ENCODE data around the gene PEX11G.

Gene PEX11G

GRCh38 chr19:7488736-7489353 is at the start of gene PEX11G:
Gene PEX11G (minus strand): TSS chr19:7489035. CDS start chr19:7489010, 25 bp downstream.
- Histone ChIP-seq H3K27me3 (ENCODE audit: control insufficient read depth in 1 of 2, insufficient read depth in 2 of 2, low read length in 2 of 2) (no peaks in the 10 kb centered on the region), H3K4me1 (ENCODE audit: control insufficient read depth in 1 of 2, insufficient read depth in 2 of 2, low read length in 2 of 2) (peaks cover 10 to 13% of the 10 kb centered on the region in 2 donors), H3K9ac (ENCODE audit: low read depth in 1 of 2, low read length in 2 of 2) (peak within 1 kb of the TSS; percentile 59 to 63), H3K9me3 (ENCODE audit: control insufficient read depth in 1 of 2, low read length in 2 of 2) (no peaks in the 10 kb centered on the region), H3K27ac (ENCODE audit: low read depth, low read length) (peak within 1 kb of the TSS; percentile 86), H3K4me3 (ENCODE audit: low read depth in 1 of 2, low read length in 2 of 2) (peak within 1 kb of the TSS; percentile 69 to 78), H3K36me3 (ENCODE audit: control insufficient read depth in 1 of 2, insufficient read depth in 2 of 2, low read length in 2 of 2) (no peaks in the 10 kb centered on the region)

DNA sequence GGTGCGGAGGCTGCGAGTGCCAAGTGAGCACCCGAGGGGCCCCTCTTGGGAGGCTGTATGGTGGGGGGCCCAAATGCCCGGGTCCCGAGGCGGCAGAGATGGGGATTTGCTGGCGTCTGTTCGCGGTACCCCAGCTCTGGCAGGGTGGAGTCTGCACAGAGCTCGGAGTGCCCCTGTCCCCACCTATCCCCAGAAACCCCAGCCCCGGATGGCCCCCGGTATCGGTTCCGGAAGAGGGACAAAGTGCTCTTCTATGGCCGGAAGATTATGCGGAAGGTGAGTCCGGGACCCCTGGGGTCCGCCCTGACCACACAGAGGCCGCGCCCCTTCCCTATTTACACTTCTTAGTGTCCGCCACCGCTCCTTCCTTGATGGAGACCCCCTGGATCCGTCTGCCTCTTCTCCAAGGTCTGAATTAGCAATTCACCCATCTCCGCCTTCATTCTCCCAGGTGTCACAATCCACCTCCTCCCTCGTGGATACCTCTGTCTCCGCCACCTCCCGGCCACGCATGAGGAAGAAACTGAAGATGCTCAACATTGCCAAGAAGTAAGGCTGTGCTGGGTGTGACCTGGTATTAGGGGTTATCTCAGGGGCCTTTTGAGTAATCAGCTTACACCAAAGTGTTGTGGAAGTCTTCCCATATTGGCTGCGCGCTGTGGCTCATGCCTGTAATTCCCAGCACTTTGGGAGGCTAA is 47.3 kb upstream of the PEX11G start:
- Histone ChIP-seq H3K4me1 (ENCODE audit: control insufficient read depth in 1 of 2, insufficient read depth in 2 of 2, low read length in 2 of 2) (peaks cover 4 to 15% of the 10 kb centered on the region in 2 donors), H3K9me3 (ENCODE audit: control insufficient read depth in 1 of 2, low read length in 2 of 2) (no peaks in the 10 kb centered on the region), H3K4me3 (ENCODE audit: low read depth in 1 of 2, low read length in 2 of 2) (peak overlapping the region; percentile 98), H3K36me3 (ENCODE audit: control insufficient read depth in 1 of 2, insufficient read depth in 2 of 2, low read length in 2 of 2) (peaks cover 6 to 17% of the 10 kb centered on the region in 2 donors), H3K27ac (ENCODE audit: low read depth, low read length) (no peak overlapping the region), H3K9ac (ENCODE audit: low read depth in 1 of 2, low read length in 2 of 2) (peak overlapping the region; percentile 83 to 88), H3K27me3 (ENCODE audit: control insufficient read depth in 1 of 2, insufficient read depth in 2 of 2, low read length in 2 of 2) (no peaks in the 10 kb centered on the region)

DNA sequence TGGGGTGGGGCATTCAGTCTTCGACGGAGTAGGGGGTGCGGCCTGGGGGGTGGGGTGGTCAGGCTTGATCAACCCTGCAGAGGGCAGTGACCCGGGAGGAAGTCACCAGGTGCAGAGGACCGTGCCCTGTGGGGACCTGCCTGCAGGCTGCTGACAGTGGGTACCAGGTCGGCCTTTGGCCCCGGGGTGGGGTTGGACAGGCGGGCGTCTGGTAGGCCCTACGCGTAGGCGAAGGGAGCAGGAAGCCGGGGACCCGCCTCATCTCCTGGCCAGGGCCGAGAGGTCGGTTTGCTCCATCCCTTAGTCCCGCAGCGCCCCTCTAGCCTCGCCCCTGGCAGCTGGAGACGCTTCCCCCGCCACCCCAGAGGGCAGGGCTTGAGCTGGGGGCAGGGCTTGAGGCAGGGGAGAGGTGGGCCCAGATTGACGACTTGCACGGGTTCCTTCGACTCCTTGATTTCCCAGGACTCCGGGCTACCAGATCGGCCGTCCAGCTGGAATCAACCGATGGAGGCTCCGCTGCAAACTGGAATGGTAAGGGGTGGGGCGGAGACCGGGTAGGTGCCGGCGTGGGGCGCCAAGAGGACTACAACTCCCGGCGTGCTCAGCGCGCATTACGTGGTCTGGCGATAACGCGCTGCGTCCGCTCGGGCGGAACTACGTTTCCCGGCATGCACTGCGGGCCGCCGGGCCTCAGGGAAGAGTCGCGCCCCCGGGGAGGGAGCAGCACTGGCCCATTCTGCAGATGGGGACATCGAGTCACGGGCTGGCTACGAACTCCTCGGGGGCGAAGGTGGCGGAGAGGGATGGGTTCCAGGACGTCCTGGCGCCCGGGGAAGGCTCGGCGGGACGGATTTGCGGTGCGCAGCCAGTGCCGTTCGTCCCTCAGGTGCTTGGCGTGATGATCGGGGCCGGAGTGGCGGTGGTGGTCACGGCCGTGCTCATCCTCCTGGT is 46.5 kb upstream of the PEX11G start, which contains the start of gene PNPLA6:
Gene PNPLA6, plus strand, starts transcription at position 671 of the 951 bp plus-strand sequence. Its CDS starts 72 bp downstream, at position 743.
- peak within 1 kb of the TSS; percentile 95 for H3K27ac ChIP-seq (ENCODE audit: low read depth, low read length)
- H3K36me3 ChIP-seq (ENCODE audit: control insufficient read depth in 1 of 2, insufficient read depth in 2 of 2, low read length in 2 of 2): peaks cover 6 to 11% of the 10 kb centered on the region in 2 donors
- peaks cover 4 to 15% of the 10 kb centered on the region in 2 donors for H3K4me1 ChIP-seq (ENCODE audit: control insufficient read depth in 1 of 2, insufficient read depth in 2 of 2, low read length in 2 of 2)
- H3K27me3 ChIP-seq (ENCODE audit: control insufficient read depth in 1 of 2, insufficient read depth in 2 of 2, low read length in 2 of 2): no peaks in the 10 kb centered on the region
- no peaks in the 10 kb centered on the region for H3K9me3 ChIP-seq (ENCODE audit: control insufficient read depth in 1 of 2, low read length in 2 of 2)
- peak within 1 kb of the TSS; percentile 83 to 88 for H3K9ac ChIP-seq (ENCODE audit: low read depth in 1 of 2, low read length in 2 of 2)
- peak within 1 kb of the TSS; percentile 98 for H3K4me3 ChIP-seq (ENCODE audit: low read depth in 1 of 2, low read length in 2 of 2)

DNA sequence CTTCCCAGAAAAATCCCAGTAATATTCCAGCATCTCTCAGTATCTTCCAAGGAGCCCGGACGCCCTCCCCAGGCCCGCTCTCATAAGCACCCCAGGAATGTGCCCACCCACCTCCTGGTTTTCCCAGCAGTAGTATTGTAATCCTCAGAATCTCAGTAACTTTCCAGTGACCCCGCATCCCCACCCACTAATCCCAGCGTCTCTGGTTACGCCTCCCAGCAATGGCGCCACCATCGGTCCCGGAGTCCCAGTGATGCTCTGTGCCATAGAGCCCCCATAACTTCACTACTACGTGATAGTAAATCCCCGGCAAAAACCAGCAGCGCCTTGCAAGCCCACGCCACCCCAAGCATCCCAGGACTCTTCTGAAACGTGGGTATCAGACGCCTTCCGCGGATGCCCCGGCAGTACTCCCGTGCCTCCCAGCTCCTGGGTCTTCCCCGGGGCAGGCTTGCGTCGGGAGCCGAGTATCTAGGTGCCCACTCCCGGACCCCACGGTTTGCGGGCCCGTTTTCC is 45.8 kb upstream of the PEX11G start:
- H3K27me3 ChIP-seq (ENCODE audit: control insufficient read depth in 1 of 2, insufficient read depth in 2 of 2, low read length in 2 of 2): no peaks in the 10 kb centered on the region
- peaks cover 6 to 10% of the 10 kb centered on the region in 2 donors for H3K36me3 ChIP-seq (ENCODE audit: control insufficient read depth in 1 of 2, insufficient read depth in 2 of 2, low read length in 2 of 2)
- H3K9ac ChIP-seq (ENCODE audit: low read depth in 1 of 2, low read length in 2 of 2): peak overlapping the region; percentile 83 to 88
- peak overlapping the region; percentile 95 for H3K27ac ChIP-seq (ENCODE audit: low read depth, low read length)
- H3K4me1 ChIP-seq (ENCODE audit: control insufficient read depth in 1 of 2, insufficient read depth in 2 of 2, low read length in 2 of 2): peaks cover 4 to 15% of the 10 kb centered on the region in 2 donors
- H3K4me3 ChIP-seq (ENCODE audit: low read depth in 1 of 2, low read length in 2 of 2): peak overlapping the region; percentile 98
- no peaks in the 10 kb centered on the region for H3K9me3 ChIP-seq (ENCODE audit: control insufficient read depth in 1 of 2, low read length in 2 of 2)

DNA sequence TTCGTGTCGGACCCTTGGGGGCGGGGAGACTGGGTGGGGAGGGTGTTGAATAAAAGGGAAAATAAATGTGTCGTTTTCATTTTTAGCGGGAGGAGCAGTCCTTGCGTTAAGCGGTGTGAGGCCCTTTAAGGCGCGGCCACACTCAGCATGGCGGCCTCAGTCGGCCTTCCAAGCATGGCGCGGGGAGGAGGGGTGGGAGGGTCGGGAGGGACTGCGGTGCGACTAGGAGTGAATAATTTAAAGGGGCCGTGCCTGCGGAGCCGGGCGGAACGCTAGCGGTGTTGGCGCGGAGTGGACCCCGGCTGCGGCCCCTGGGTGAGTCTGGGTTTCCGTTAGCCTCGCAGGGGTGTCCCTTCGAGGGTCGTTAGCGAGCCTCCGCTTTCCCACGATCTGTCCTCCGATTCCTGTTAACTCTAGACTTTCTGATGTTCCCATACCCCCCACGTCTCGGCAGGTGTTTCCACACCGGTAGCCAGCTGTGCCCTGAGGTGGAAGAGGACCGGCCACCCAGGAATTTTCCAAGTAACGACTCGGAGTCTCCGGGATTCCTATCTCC is 45.2 kb upstream of the PEX11G start:
- Histone ChIP-seq H3K27ac (ENCODE audit: low read depth, low read length) (peak overlapping the region; percentile 95), H3K27me3 (ENCODE audit: control insufficient read depth in 1 of 2, insufficient read depth in 2 of 2, low read length in 2 of 2) (no peaks in the 10 kb centered on the region), H3K36me3 (ENCODE audit: control insufficient read depth in 1 of 2, insufficient read depth in 2 of 2, low read length in 2 of 2) (peaks cover 6 to 14% of the 10 kb centered on the region in 2 donors), H3K9me3 (ENCODE audit: control insufficient read depth in 1 of 2, low read length in 2 of 2) (no peaks in the 10 kb centered on the region), H3K4me1 (ENCODE audit: control insufficient read depth in 1 of 2, insufficient read depth in 2 of 2, low read length in 2 of 2) (peaks cover 4 to 15% of the 10 kb centered on the region in 2 donors), H3K4me3 (ENCODE audit: low read depth in 1 of 2, low read length in 2 of 2) (peak overlapping the region; percentile 98), H3K9ac (ENCODE audit: low read depth in 1 of 2, low read length in 2 of 2) (peak overlapping the region; percentile 83 to 88)

DNA sequence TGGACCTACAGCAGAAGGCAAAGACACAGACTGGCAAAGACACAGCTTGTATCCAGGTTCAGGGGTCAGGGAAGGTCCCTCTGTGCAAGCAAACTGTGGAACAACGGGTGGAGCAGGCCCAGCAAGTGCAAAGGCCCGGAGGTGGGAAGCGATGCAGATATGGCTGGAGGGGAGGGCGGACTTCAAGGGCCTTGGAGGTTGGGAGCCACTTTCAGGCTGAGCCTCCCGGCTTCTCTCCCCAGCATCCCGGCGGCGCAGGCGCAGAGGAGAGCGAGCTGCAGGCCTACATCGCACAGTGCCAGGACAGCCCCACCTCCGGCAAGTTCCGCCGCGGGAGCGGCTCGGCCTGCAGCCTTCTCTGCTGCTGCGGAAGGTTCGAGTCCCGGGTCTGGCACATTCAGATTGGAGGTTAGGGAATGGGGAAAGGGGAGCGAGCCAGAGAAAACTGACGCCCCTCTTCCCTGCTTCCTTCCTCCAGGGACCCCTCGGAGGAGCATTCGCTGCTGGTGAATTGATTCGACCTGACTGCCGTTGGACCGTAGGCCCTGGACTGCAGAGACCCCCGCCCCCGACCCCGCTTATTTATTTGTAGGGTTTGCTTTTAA is 44.5 kb upstream of the PEX11G start:
- Histone ChIP-seq H3K4me3 (ENCODE audit: low read depth in 1 of 2, low read length in 2 of 2) (peak overlapping the region; percentile 98), H3K9me3 (ENCODE audit: control insufficient read depth in 1 of 2, low read length in 2 of 2) (no peaks in the 10 kb centered on the region), H3K27me3 (ENCODE audit: control insufficient read depth in 1 of 2, insufficient read depth in 2 of 2, low read length in 2 of 2) (no peaks in the 10 kb centered on the region), H3K36me3 (ENCODE audit: control insufficient read depth in 1 of 2, insufficient read depth in 2 of 2, low read length in 2 of 2) (peaks cover 6 to 15% of the 10 kb centered on the region in 2 donors), H3K9ac (ENCODE audit: low read depth in 1 of 2, low read length in 2 of 2) (peak overlapping the region; percentile 74 to 83), H3K27ac (ENCODE audit: low read depth, low read length) (peak overlapping the region; percentile 62), H3K4me1 (ENCODE audit: control insufficient read depth in 1 of 2, insufficient read depth in 2 of 2, low read length in 2 of 2) (peaks cover 4 to 15% of the 10 kb centered on the region in 2 donors)

GRCh38 chr19:7529610-7530490 is 41.0 kb upstream of the PEX11G start:
- H3K36me3 ChIP-seq (ENCODE audit: control insufficient read depth in 1 of 2, insufficient read depth in 2 of 2, low read length in 2 of 2): peaks cover 0 to 29% of the 10 kb centered on the region in 2 donors

DNA sequence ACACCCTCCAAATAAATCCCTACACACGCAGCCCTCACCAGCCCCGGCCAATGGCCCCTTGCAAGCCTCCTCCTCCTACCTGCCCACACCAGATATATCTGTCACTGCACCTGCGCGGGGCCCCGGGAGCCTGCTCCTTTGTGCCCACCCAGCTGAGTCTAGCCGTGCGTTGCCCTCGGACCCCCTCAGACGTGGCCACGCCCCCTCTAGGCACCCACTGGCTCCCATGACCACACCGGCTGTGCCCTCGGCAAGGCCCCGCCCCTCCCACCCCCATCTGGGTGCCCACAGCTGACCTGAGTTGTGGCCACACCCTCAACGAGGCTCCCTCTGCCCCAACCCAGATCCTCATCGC is 40.4 kb upstream of the PEX11G start:
- Histone ChIP-seq H3K9ac (ENCODE audit: low read depth in 1 of 2, low read length in 2 of 2) (no peak overlapping the region), H3K36me3 (ENCODE audit: control insufficient read depth in 1 of 2, insufficient read depth in 2 of 2, low read length in 2 of 2) (peaks cover 0 to 29% of the 10 kb centered on the region in 2 donors), H3K4me3 (ENCODE audit: low read depth in 1 of 2, low read length in 2 of 2) (no peak overlapping the region), H3K9me3 (ENCODE audit: control insufficient read depth in 1 of 2, low read length in 2 of 2) (no peaks in the 10 kb centered on the region), H3K27me3 (ENCODE audit: control insufficient read depth in 1 of 2, insufficient read depth in 2 of 2, low read length in 2 of 2) (no peaks in the 10 kb centered on the region), H3K27ac (ENCODE audit: low read depth, low read length) (no peak overlapping the region), H3K4me1 (ENCODE audit: control insufficient read depth in 1 of 2, insufficient read depth in 2 of 2, low read length in 2 of 2) (peaks cover 4 to 8% of the 10 kb centered on the region in 2 donors)

More at GRCh38 chr19:7529610-7530490, 41.0 kb upstream of the PEX11G start:
- no peaks in the 10 kb centered on the region for H3K27me3 ChIP-seq (ENCODE audit: control insufficient read depth in 1 of 2, insufficient read depth in 2 of 2, low read length in 2 of 2)
- H3K9me3 ChIP-seq (ENCODE audit: control insufficient read depth in 1 of 2, low read length in 2 of 2): no peaks in the 10 kb centered on the region
- peaks cover 4 to 8% of the 10 kb centered on the region in 2 donors for H3K4me1 ChIP-seq (ENCODE audit: control insufficient read depth in 1 of 2, insufficient read depth in 2 of 2, low read length in 2 of 2)
- no peak overlapping the region for H3K27ac ChIP-seq (ENCODE audit: low read depth, low read length)
- no peak overlapping the region for H3K4me3 ChIP-seq (ENCODE audit: low read depth in 1 of 2, low read length in 2 of 2)
- H3K9ac ChIP-seq (ENCODE audit: low read depth in 1 of 2, low read length in 2 of 2): no peak overlapping the region

All from duodenal mucosa (tissue), 2 donors.